ENCODE data around the gene OR10G2.

GRCh38 chr14:21675566-21675965 is 40.8 kb upstream of the OR10G2 start:
- TF ChIP-seq, protein P1, sequence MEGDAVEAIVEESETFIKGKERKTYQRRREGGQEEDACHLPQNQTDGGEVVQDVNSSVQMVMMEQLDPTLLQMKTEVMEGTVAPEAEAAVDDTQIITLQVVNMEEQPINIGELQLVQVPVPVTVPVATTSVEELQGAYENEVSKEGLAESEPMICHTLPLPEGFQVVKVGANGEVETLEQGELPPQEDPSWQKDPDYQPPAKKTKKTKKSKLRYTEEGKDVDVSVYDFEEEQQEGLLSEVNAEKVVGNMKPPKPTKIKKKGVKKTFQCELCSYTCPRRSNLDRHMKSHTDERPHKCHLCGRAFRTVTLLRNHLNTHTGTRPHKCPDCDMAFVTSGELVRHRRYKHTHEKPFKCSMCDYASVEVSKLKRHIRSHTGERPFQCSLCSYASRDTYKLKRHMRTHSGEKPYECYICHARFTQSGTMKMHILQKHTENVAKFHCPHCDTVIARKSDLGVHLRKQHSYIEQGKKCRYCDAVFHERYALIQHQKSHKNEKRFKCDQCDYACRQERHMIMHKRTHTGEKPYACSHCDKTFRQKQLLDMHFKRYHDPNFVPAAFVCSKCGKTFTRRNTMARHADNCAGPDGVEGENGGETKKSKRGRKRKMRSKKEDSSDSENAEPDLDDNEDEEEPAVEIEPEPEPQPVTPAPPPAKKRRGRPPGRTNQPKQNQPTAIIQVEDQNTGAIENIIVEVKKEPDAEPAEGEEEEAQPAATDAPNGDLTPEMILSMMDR (conservative IDR thresholded peaks at IDR 0.05), result no peak
- TF ChIP-seq ZFX (IDR thresholded peaks at IDR 0.05), result no peak

All from C4-2B (cell line).